ENCODE results near the gene TCP11L1. TPM values are rescaled to one million over a fixed set of nuclear protein-coding genes. Genes with fewer than 3 reads are reported as not detected.

TCP11L1 gene
- total RNA-seq: 28.7 TPM

GRCh38 chr11:33039274-33040032 is at the start of gene TCP11L1:
Gene TCP11L1, plus strand, starts transcription at chr11:33039572. Its CDS starts 4,202 bp downstream, at chr11:33043774.
- peaks cover 30% of the 10 kb centered on the region for H3K4me1 ChIP-seq
- intact Hi-C loops (cut with DNase I): no loop called here
- H3K36me3 ChIP-seq: no peaks in the 10 kb centered on the region

GRCh38 chr11:32990481-32990880 is 48.9 kb upstream of the TCP11L1 start:
- no peak overlapping the region for H3K27ac ChIP-seq
- H3K4me1 ChIP-seq: no peaks in the 10 kb centered on the region
- intact Hi-C loops (cut with DNase I): no loop called here
- no peaks in the 10 kb centered on the region for H3K9me3 ChIP-seq
- no peak for DNase-seq (ENCODE audit: extremely low spot score in 2 of 2)
- no peaks in the 10 kb centered on the region for H3K27me3 ChIP-seq
- no peaks in the 10 kb centered on the region for H3K36me3 ChIP-seq
- TF ChIP-seq CTCF (IDR thresholded peaks at IDR 0.05): no peak
- no peak for TF ChIP-seq POLR2A (IDR thresholded peaks at IDR 0.05)
- no peak for TF ChIP-seq POLR2AphosphoS5 (IDR thresholded peaks at IDR 0.05; ENCODE audit: insufficient read depth in 1 of 2, low read depth in 1 of 2)
- no peak overlapping the region for H3K4me3 ChIP-seq

More at GRCh38 chr11:33039274-33040032, at the start of gene TCP11L1:
- Histone ChIP-seq H3K9me3 (no peaks in the 10 kb centered on the region), H3K27me3 (no peaks in the 10 kb centered on the region), H3K27ac (peak within 1 kb of the TSS; percentile 97), H3K4me3 (peak within 1 kb of the TSS; percentile 75 to 79)
- DNase-seq (ENCODE audit: extremely low spot score in 2 of 2): peak in 1 of 2 donors; percentile 94
- TF ChIP-seq POLR2AphosphoS5 (IDR thresholded peaks at IDR 0.05; ENCODE audit: insufficient read depth in 1 of 2, low read depth in 1 of 2): peak in 1 of 2 donors; percentile 87
- peak in 1 of 2 donors; percentile 45 for TF ChIP-seq POLR2A (IDR thresholded peaks at IDR 0.05)
- TF ChIP-seq CTCF (IDR thresholded peaks at IDR 0.05): no peak

- H3K9me3 ChIP-seq: no peaks in the 10 kb centered on the region
- no peaks in the 10 kb centered on the region for H3K36me3 ChIP-seq
- H3K4me1 ChIP-seq: no peaks in the 10 kb centered on the region
- no peak for DNase-seq (ENCODE audit: extremely low spot score in 2 of 2)
- H3K27me3 ChIP-seq: no peaks in the 10 kb centered on the region
- TF ChIP-seq POLR2A (IDR thresholded peaks at IDR 0.05) (no peak), POLR2AphosphoS5 (IDR thresholded peaks at IDR 0.05; ENCODE audit: insufficient read depth in 1 of 2, low read depth in 1 of 2) (no peak), CTCF (IDR thresholded peaks at IDR 0.05) (no peak)
- no peak overlapping the region for H3K27ac ChIP-seq
- intact Hi-C loops (cut with DNase I): no loop called here
- H3K4me3 ChIP-seq: no peak overlapping the region
These were observed 47.9 kb upstream of the TCP11L1 start for GRCh38 chr11:32991427-32991826.

- no peak for DNase-seq (ENCODE audit: extremely low spot score in 2 of 2)
- Histone ChIP-seq H3K4me3 (no peak overlapping the region), H3K36me3 (no peaks in the 10 kb centered on the region), H3K27me3 (no peaks in the 10 kb centered on the region), H3K27ac (no peak overlapping the region), H3K9me3 (no peaks in the 10 kb centered on the region), H3K4me1 (no peaks in the 10 kb centered on the region)
- no peak for TF ChIP-seq POLR2A (IDR thresholded peaks at IDR 0.05)
- TF ChIP-seq POLR2AphosphoS5 (IDR thresholded peaks at IDR 0.05; ENCODE audit: insufficient read depth in 1 of 2, low read depth in 1 of 2): no peak
- no peak for TF ChIP-seq CTCF (IDR thresholded peaks at IDR 0.05)
- intact Hi-C loops (cut with DNase I): no loop called here
These were observed 47.5 kb upstream of the TCP11L1 start for GRCh38 chr11:32991898-32992297.

GRCh38 chr11:33000181-33000580 is 39.2 kb upstream of the TCP11L1 start:
- intact Hi-C loops (cut with DNase I): no loop called here
- H3K27ac ChIP-seq: no peak overlapping the region
- no peak for DNase-seq (ENCODE audit: extremely low spot score in 2 of 2)
- no peaks in the 10 kb centered on the region for H3K27me3 ChIP-seq
- no peak for TF ChIP-seq POLR2AphosphoS5 (IDR thresholded peaks at IDR 0.05; ENCODE audit: insufficient read depth in 1 of 2, low read depth in 1 of 2)
- no peak for TF ChIP-seq CTCF (IDR thresholded peaks at IDR 0.05)
- no peak for TF ChIP-seq POLR2A (IDR thresholded peaks at IDR 0.05)
- H3K36me3 ChIP-seq: no peaks in the 10 kb centered on the region
- H3K4me3 ChIP-seq: no peak overlapping the region
- no peaks in the 10 kb centered on the region for H3K9me3 ChIP-seq
- no peaks in the 10 kb centered on the region for H3K4me1 ChIP-seq

Measured in vagina (tissue), 2 donors.